HFFc6 (cell line): ENCODE data around the gene VEPH1. TPM values are rescaled to one million over a fixed set of nuclear protein-coding genes. Genes with fewer than 3 reads are reported as not detected.
A peak's percentile ranks its signal among the peaks of the same experiment; 100 is the strongest.

Experiments used
- DNase-seq: peaks from one replicate; pipeline ENCODE4 v3.0.0-alpha.2; 2018
- H3K27ac Mint-ChIP-seq: 2 replicates; pipeline ENCODE4 v1.8.0; 2020; ENCODE audit warnings: mild to moderate bottlenecking, mixed read lengths
- H3K27me3 Mint-ChIP-seq: 2 replicates; pipeline ENCODE4 v1.8.0; 2021; ENCODE audit warnings: mild to moderate bottlenecking, moderate library complexity, mixed read lengths; ENCODE audit not compliant: insufficient read depth
- H3K36me3 Mint-ChIP-seq: 2 replicates; pipeline ENCODE4 v1.8.0; 2021; ENCODE audit warnings: low read depth, mixed read lengths
- H3K4me1 Mint-ChIP-seq: 2 replicates; pipeline ENCODE4 v1.8.0; 2020; ENCODE audit warnings: low read depth, mixed read lengths
- H3K4me3 Mint-ChIP-seq: 2 replicates; pipeline ENCODE4 v1.8.0; 2020; ENCODE audit warnings: mild to moderate bottlenecking, moderate library complexity, mixed read lengths
- H3K9me3 Mint-ChIP-seq: 2 replicates; pipeline ENCODE4 v1.8.0; 2020; ENCODE audit warnings: mild to moderate bottlenecking, mixed read lengths
- CTCF ChIP-seq: fragments of 200-600 bp; sonication (generic); IDR thresholded peaks from 2 replicates; pipeline ENCODE4 v1.5.0; 2021; ENCODE audit warnings: antibody characterized with exemption, mild to moderate bottlenecking
- total RNA-seq, 6 experiments: library from RNA; stranded (reverse); fragmentation: NEBNext Ultra II Directional; extraction: Animal tissue kit (Norgen Biotek cat#: 25700); gene quantifications; 2 replicates in 1 of 6; 3 replicates in 5 of 6; pipeline ENCODE4 v1.2.3, GENCODE V29; 2021

VEPH1 gene
- total RNA-seq, 6 experiments from 2014 or later, result 33.3 to 72.7 (median 63.8) TPM

- H3K4me1 Mint-ChIP-seq, result peaks cover 1% of the 10 kb centered on the region; the same call in 1 of the 2 replicates
- H3K27ac Mint-ChIP-seq, result no peak overlapping the region
- H3K9me3 Mint-ChIP-seq, result no peaks in the 10 kb centered on the region
- no peaks in the 10 kb centered on the region; the same call in 1 of the 2 replicates for H3K27me3 Mint-ChIP-seq
- H3K36me3 Mint-ChIP-seq, result peaks cover 30% of the 10 kb centered on the region
- H3K4me3 Mint-ChIP-seq, result no peak overlapping the region
- DNase-seq, result no peak
- TF ChIP-seq CTCF, result no peak
Measured at GRCh38 chr3:157255797-157256196, 247.4 kb downstream of the VEPH1 start.

GRCh38 chr3:157251685-157252084, 251.5 kb downstream of the VEPH1 start:
- Mint-ChIP-seq H3K4me3 (no peak overlapping the region), H3K36me3 (peaks cover 25% of the 10 kb centered on the region), H3K27me3 (no peaks in the 10 kb centered on the region; the same call in 1 of the 2 replicates), H3K9me3 (no peaks in the 10 kb centered on the region), H3K4me1 (peaks cover 34% of the 10 kb centered on the region), H3K27ac (no peak overlapping the region)
- no peak for DNase-seq
- TF ChIP-seq CTCF, result no peak

DNA sequence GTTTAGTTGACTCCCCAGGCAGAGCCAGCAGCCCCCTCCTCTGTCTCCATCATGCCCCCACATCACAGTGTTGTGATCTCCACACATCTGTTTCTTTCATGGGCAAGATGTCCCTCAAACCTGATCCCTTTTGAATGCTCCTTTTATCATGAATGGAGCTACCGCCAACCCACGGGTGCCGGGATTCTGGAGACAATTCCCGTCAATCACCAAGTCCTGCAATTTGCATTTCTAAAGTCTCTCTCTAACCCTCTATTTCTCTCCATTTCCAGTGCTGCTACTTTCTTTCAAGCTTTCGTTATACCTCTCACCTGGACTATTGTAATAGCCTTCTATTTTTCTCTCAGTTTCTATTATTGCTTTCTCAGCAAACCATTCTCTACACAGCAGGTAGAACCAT, 253.6 kb downstream of the VEPH1 start:
- no peak for DNase-seq
- no peaks in the 10 kb centered on the region for H3K9me3 Mint-ChIP-seq
- peaks cover 12% of the 10 kb centered on the region; the same call in 1 of the 2 replicates for H3K36me3 Mint-ChIP-seq
- no peak for TF ChIP-seq CTCF
- H3K4me3 Mint-ChIP-seq, result no peak overlapping the region
- H3K4me1 Mint-ChIP-seq, result peaks cover 34% of the 10 kb centered on the region
- no peaks in the 10 kb centered on the region; the same call in 1 of the 2 replicates for H3K27me3 Mint-ChIP-seq
- H3K27ac Mint-ChIP-seq, result peak overlapping the region; percentile 85

DNA sequence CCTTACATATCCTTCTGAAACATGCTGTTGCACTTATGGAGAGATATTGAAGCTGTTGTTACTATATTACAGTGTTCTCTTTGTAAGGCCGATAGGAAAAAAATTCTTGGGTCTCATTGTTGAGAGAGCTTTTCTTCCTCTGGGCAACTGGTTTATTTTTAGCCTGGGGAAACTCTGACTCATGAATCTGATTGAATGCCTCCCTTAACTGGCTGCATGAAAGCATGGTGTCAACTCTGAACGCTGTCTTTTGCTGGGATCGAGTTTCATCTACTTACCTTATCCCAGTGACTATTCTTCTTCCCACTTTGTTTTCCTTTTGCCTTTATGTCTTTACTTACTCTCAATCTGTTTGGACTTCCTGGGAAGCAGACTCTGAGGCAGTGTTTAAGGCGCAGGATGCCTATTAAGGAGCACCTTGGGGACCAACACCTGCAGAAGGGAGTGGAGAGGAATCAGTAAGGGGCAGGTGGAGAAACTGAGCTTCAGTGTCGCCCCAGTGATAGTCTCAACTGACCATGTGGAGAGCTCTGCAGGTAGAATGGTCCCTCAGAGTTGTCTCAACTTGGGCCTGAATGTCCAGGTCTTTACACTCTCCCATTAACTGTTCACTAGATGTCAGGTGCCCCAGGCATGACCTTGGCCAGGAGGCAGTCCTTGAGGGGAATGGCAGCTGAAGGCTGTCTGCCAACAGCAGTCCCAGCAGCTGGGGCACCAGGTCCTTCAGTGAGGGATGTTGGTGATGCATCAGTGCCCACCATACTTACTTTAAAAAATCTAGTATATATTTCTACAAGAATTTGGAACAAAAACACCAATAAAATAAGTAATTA, 254.4 kb downstream of the VEPH1 start:
- H3K4me1 Mint-ChIP-seq, result peaks cover 34% of the 10 kb centered on the region
- H3K36me3 Mint-ChIP-seq, result peaks cover 5% of the 10 kb centered on the region; the same call in 1 of the 2 replicates
- no peak for TF ChIP-seq CTCF
- peak; percentile 88 for DNase-seq
- no peaks in the 10 kb centered on the region for H3K9me3 Mint-ChIP-seq
- no peaks in the 10 kb centered on the region; the same call in 1 of the 2 replicates for H3K27me3 Mint-ChIP-seq
- peak overlapping the region; percentile 70 for H3K4me3 Mint-ChIP-seq
- H3K27ac Mint-ChIP-seq, result peak overlapping the region; percentile 85

DNA sequence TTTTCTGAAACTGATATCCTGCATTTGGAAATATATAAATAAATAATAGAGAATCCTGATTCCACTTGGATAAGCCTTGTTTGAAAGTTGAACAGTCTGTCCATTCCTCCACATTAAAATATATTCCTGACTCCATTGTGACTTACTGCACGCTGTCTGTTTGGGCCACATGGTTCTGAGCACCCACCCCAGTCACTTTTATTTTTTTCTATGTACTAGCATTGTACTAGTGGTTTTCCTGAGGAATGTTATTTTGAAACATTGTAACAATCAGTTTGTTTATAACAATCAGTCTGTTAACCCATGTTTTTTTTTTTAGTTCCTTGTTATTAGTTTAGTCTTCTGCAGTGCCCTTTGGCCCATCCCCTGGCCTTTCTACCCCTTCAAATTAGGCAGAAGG, 255.8 kb downstream of the VEPH1 start:
- Mint-ChIP-seq H3K36me3 (peaks cover 5% of the 10 kb centered on the region; the same call in 1 of the 2 replicates), H3K4me1 (peaks cover 34% of the 10 kb centered on the region), H3K4me3 (no peak overlapping the region), H3K9me3 (no peaks in the 10 kb centered on the region), H3K27me3 (no peaks in the 10 kb centered on the region; the same call in 1 of the 2 replicates), H3K27ac (peak overlapping the region; percentile 85)
- DNase-seq, result no peak
- no peak for TF ChIP-seq CTCF
